ENCODE data around the gene ALB.

The ALB gene

GRCh38 chr4:73452953-73453700 is 49.0 kb downstream of the ALB start:
- DNase-seq = no peak

GRCh38 chr4:73453701-73454005 is 49.6 kb downstream of the ALB start:
- DNase-seq = no peak

GRCh38 chr4:73454920-73455319 is 50.8 kb downstream of the ALB start:
- no peak for DNase-seq

- DNase-seq = no peak
Observed at GRCh38 chr4:73456177-73457022, 52.3 kb downstream of the ALB start.

- DNase-seq = no peak
Observed at GRCh38 chr4:73458184-73459047, 54.3 kb downstream of the ALB start.

GRCh38 chr4:73459048-73459421 is 54.9 kb downstream of the ALB start:
- no peak for DNase-seq

GRCh38 chr4:73460913-73461522 is 56.9 kb downstream of the ALB start:
- no peak for DNase-seq

- no peak for DNase-seq
Observed at GRCh38 chr4:73468170-73468569, 64.1 kb downstream of the ALB start.

- no peak for DNase-seq
Observed at GRCh38 chr4:73470728-73471127, 66.6 kb downstream of the ALB start.

All from HCEC 1CT (cell line).